ENCODE results near the gene CCNF.

The CCNF gene

DNA sequence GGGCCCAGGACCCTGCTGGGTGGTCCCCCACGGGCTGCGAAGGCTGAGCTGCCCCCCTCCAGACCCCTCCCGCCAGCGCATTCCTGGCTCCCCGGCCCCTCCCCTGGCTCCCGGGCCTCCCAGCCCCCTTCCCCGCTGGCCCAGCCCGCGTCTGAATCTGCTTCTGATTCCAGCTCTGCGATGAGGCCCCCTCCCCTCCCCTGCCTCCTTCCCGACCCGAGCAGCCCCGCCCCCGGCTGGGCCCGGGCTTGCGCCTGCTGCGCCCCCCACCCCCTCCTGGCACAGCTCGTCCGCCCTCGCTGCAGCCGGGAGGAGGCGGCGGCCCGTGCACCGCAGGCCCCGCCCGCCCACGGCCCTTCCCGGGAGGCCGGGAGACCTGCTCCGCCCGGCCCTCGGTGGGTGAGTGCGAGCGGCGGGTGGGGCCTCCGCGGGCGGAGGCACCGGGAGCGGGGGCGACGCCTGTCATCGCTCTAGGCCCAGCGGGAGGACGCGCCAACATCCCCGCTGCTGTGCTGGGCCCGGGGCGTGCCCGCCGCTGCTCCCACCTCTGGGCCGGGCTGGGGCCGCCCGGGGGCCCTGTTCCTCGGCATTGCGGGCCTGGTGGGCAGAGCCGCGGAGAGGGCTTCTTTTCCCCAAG is 41.9 kb downstream of the CCNF start, which contains the start of gene NTN3:
TSS of gene NTN3 (plus strand) at position 282 of the 637 bp plus-strand sequence. CDS start 405 bp downstream, outside the sequence.
- POLR2A ChIA-PET, result interaction anchor here (0.7 kb wide), 1 partner anchor 15 kb away, joined by 3 read pairs; no protein-coding TSS in a partner anchor
- peak in 2 of 3 donors; percentile 26 to 27 for DNase-seq
- peaks cover 3 to 69% (median 61%) of the 10 kb centered on the region in 4 experiments for H3K4me1 ChIP-seq (ENCODE audit: control extremely low read depth in 1 of 4, control insufficient read depth in 4 of 4, insufficient read depth in 4 of 4, low read length in 3 of 4)
- H3K36me3 ChIP-seq (ENCODE audit: control insufficient read depth in 4 of 4, insufficient read depth in 4 of 4, low read length in 3 of 4), result no peaks in the 10 kb centered on the region
- CTCF ChIA-PET, result interaction anchor here (0.8 to 1.6 kb wide), 4 partner anchors 9 to 16 kb away, joined by 3 to 5 read pairs (median 3); no protein-coding TSS in a partner anchor
- H3K27ac ChIP-seq (ENCODE audit: insufficient read depth in 1 of 2, low read depth in 1 of 2, low read length in 2 of 2, poor library complexity in 1 of 2, severe bottlenecking in 2 of 2), result no peak within 1 kb of the TSS
- H3K27me3 ChIP-seq (replicated peaks in 2 of 5; ENCODE audit: control insufficient read depth in 4 of 5, insufficient read depth in 5 of 5, low read length in 4 of 5), result peaks cover 0 to 51% (median 19%) of the 10 kb centered on the region in 5 experiments
- H3K9me3 ChIP-seq (ENCODE audit: control extremely low read depth in 1 of 5, control insufficient read depth in 4 of 5, insufficient read depth in 2 of 5, low read depth in 1 of 5, low read length in 4 of 5), result no peaks in the 10 kb centered on the region
- WGBS (ENCODE audit: insufficient coverage), result 0% methylated on average over 33 of the region's 59 CpGs
- H3K4me3 ChIP-seq (ENCODE audit: control insufficient read depth in 1 of 7, extremely low read depth in 1 of 7, insufficient read depth in 4 of 7, low read depth in 2 of 7, low read length in 6 of 7), result peak within 1 kb of the TSS in 3 of 7 experiments; percentile 28 to 58 (median 43)

DNA sequence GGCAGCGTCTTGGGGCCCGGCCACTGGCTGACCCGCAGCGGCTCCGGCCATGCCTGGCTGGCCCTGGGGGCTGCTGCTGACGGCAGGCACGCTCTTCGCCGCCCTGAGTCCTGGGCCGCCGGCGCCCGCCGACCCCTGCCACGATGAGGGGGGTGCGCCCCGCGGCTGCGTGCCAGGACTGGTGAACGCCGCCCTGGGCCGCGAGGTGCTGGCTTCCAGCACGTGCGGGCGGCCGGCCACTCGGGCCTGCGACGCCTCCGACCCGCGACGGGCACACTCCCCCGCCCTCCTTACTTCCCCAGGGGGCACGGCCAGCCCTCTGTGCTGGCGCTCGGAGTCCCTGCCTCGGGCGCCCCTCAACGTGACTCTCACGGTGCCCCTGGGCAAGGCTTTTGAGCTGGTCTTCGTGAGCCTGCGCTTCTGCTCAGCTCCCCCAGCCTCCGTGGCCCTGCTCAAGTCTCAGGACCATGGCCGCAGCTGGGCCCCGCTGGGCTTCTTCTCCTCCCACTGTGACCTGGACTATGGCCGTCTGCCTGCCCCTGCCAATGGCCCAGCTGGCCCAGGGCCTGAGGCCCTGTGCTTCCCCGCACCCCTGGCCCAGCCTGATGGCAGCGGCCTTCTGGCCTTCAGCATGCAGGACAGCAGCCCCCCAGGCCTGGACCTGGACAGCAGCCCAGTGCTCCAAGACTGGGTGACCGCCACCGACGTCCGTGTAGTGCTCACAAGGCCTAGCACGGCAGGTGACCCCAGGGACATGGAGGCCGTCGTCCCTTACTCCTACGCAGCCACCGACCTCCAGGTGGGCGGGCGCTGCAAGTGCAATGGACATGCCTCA is 42.6 kb downstream of the CCNF start:
- ChIA-PET CTCF (interaction anchor here (0.8 to 1.0 kb wide), 2 partner anchors 11 to 12 kb away, joined by 3 read pairs; no protein-coding TSS in a partner anchor), POLR2A (no interaction called here)
- WGBS (ENCODE audit: insufficient coverage), result 37% methylated on average over 59 of the region's 61 CpGs
- peaks cover 4 to 70% (median 63%) of the 10 kb centered on the region in 4 experiments for H3K4me1 ChIP-seq (ENCODE audit: control extremely low read depth in 1 of 4, control insufficient read depth in 4 of 4, insufficient read depth in 4 of 4, low read length in 3 of 4)
- no peaks in the 10 kb centered on the region for H3K36me3 ChIP-seq (ENCODE audit: control insufficient read depth in 4 of 4, insufficient read depth in 4 of 4, low read length in 3 of 4)
- H3K4me3 ChIP-seq (ENCODE audit: control insufficient read depth in 1 of 7, extremely low read depth in 1 of 7, insufficient read depth in 4 of 7, low read depth in 2 of 7, low read length in 6 of 7), result peak overlapping the region in 3 of 7 experiments; percentile 28 to 58 (median 43)
- peaks cover 0 to 51% (median 19%) of the 10 kb centered on the region in 5 experiments for H3K27me3 ChIP-seq (replicated peaks in 2 of 5; ENCODE audit: control insufficient read depth in 4 of 5, insufficient read depth in 5 of 5, low read length in 4 of 5)
- DNase-seq, result no peak
- H3K27ac ChIP-seq (ENCODE audit: insufficient read depth in 1 of 2, low read depth in 1 of 2, low read length in 2 of 2, poor library complexity in 1 of 2, severe bottlenecking in 2 of 2), result no peak overlapping the region
- H3K9me3 ChIP-seq (ENCODE audit: control extremely low read depth in 1 of 5, control insufficient read depth in 4 of 5, insufficient read depth in 2 of 5, low read depth in 1 of 5, low read length in 4 of 5), result no peaks in the 10 kb centered on the region

DNA sequence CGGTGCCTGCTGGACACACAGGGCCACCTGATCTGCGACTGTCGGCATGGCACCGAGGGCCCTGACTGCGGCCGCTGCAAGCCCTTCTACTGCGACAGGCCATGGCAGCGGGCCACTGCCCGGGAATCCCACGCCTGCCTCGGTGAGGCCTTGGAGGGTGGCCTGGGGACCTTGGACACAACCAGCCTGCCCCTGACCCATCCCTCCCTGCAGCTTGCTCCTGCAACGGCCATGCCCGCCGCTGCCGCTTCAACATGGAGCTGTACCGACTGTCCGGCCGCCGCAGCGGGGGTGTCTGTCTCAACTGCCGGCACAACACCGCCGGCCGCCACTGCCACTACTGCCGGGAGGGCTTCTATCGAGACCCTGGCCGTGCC is 43.2 kb downstream of the CCNF start:
- 97% methylated on average over 27 of the region's 27 CpGs for WGBS (ENCODE audit: insufficient coverage)
- no peaks in the 10 kb centered on the region for H3K9me3 ChIP-seq (ENCODE audit: control extremely low read depth in 1 of 5, control insufficient read depth in 4 of 5, insufficient read depth in 2 of 5, low read depth in 1 of 5, low read length in 4 of 5)
- H3K36me3 ChIP-seq (ENCODE audit: control insufficient read depth in 4 of 4, insufficient read depth in 4 of 4, low read length in 3 of 4), result no peaks in the 10 kb centered on the region
- H3K4me1 ChIP-seq (ENCODE audit: control extremely low read depth in 1 of 4, control insufficient read depth in 4 of 4, insufficient read depth in 4 of 4, low read length in 3 of 4), result peaks cover 4 to 64% (median 60%) of the 10 kb centered on the region in 4 experiments
- H3K27me3 ChIP-seq (replicated peaks in 2 of 5; ENCODE audit: control insufficient read depth in 4 of 5, insufficient read depth in 5 of 5, low read length in 4 of 5), result peaks cover 0 to 51% (median 19%) of the 10 kb centered on the region in 5 experiments
- H3K27ac ChIP-seq (ENCODE audit: insufficient read depth in 1 of 2, low read depth in 1 of 2, low read length in 2 of 2, poor library complexity in 1 of 2, severe bottlenecking in 2 of 2), result no peak overlapping the region
- CTCF ChIA-PET, result interaction anchor here (1.0 to 1.1 kb wide), 3 partner anchors 10 to 15 kb away, joined by 3 to 4 read pairs (median 4); no protein-coding TSS in a partner anchor
- POLR2A ChIA-PET, result no interaction called here
- no peak for DNase-seq
- H3K4me3 ChIP-seq (ENCODE audit: control insufficient read depth in 1 of 7, extremely low read depth in 1 of 7, insufficient read depth in 4 of 7, low read depth in 2 of 7, low read length in 6 of 7), result no peak overlapping the region

DNA sequence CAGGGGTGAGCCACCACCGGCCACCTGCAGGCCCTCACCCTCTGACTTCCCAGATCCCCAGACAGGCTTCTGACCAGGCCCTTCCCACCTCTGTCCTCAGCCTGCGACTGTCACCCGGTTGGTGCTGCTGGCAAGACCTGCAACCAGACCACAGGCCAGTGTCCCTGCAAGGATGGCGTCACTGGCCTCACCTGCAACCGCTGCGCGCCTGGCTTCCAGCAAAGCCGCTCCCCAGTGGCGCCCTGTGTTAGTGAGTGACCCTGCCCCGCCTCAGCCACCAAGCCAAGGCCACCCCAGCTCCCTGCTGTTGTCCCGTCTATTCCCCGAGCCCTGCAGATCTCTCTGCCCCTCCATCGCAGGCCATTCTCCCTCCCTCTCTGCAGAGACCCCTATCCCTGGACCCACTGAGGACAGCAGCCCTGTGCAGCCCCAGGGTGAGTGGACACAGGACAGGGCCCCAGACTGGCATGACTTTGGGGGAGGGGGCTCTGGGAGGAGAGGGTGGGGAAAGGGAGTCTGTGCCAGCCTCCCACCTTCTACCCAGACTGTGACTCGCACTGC is 43.7 kb downstream of the CCNF start:
- Histone ChIP-seq H3K27ac (ENCODE audit: insufficient read depth in 1 of 2, low read depth in 1 of 2, low read length in 2 of 2, poor library complexity in 1 of 2, severe bottlenecking in 2 of 2) (no peak overlapping the region), H3K36me3 (ENCODE audit: control insufficient read depth in 4 of 4, insufficient read depth in 4 of 4, low read length in 3 of 4) (no peaks in the 10 kb centered on the region), H3K9me3 (ENCODE audit: control extremely low read depth in 1 of 5, control insufficient read depth in 4 of 5, insufficient read depth in 2 of 5, low read depth in 1 of 5, low read length in 4 of 5) (no peaks in the 10 kb centered on the region), H3K4me1 (ENCODE audit: control extremely low read depth in 1 of 4, control insufficient read depth in 4 of 4, insufficient read depth in 4 of 4, low read length in 3 of 4) (peaks cover 4 to 59% (median 55%) of the 10 kb centered on the region in 4 experiments), H3K4me3 (ENCODE audit: control insufficient read depth in 1 of 7, extremely low read depth in 1 of 7, insufficient read depth in 4 of 7, low read depth in 2 of 7, low read length in 6 of 7) (peak overlapping the region in 3 of 7 experiments; percentile 22 to 82 (median 73)), H3K27me3 (replicated peaks in 2 of 5; ENCODE audit: control insufficient read depth in 4 of 5, insufficient read depth in 5 of 5, low read length in 4 of 5) (peaks cover 0 to 51% (median 19%) of the 10 kb centered on the region in 5 experiments)
- 84% methylated on average over 13 of the region's 14 CpGs for WGBS (ENCODE audit: insufficient coverage)
- no peak for DNase-seq
- POLR2A ChIA-PET, result interaction anchor here (0.6 kb wide), 1 partner anchor 13 kb away, joined by 3 read pairs; the partner anchor contains the start of gene TEDC2
- CTCF ChIA-PET, result interaction anchor here (0.6 to 1.1 kb wide), 3 partner anchors 10 to 37 kb away, joined by 3 to 4 read pairs (median 4); no protein-coding TSS in a partner anchor

DNA sequence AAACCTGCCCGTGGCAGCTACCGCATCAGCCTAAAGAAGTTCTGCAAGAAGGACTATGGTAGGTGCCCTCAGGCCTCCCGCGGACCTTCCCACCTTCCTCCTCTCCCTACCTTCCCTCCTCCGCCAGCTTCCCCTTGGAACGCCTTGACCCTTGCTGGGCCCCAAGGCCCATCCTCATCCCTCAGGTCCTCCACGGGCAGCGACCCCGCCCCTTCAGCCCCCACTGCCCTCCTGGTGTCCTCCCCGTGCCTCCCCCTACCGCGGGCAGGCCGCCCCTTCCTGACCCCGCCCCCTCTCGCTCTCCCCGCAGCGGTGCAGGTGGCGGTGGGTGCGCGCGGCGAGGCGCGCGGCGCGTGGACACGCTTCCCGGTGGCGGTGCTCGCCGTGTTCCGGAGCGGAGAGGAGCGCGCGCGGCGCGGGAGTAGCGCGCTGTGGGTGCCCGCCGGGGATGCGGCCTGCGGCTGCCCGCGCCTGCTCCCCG is 44.2 kb downstream of the CCNF start:
- Histone ChIP-seq H3K27ac (ENCODE audit: insufficient read depth in 1 of 2, low read depth in 1 of 2, low read length in 2 of 2, poor library complexity in 1 of 2, severe bottlenecking in 2 of 2) (no peak overlapping the region), H3K36me3 (ENCODE audit: control insufficient read depth in 4 of 4, insufficient read depth in 4 of 4, low read length in 3 of 4) (no peaks in the 10 kb centered on the region), H3K9me3 (ENCODE audit: control extremely low read depth in 1 of 5, control insufficient read depth in 4 of 5, insufficient read depth in 2 of 5, low read depth in 1 of 5, low read length in 4 of 5) (no peaks in the 10 kb centered on the region), H3K4me1 (ENCODE audit: control extremely low read depth in 1 of 4, control insufficient read depth in 4 of 4, insufficient read depth in 4 of 4, low read length in 3 of 4) (peaks cover 4 to 54% (median 50%) of the 10 kb centered on the region in 4 experiments), H3K27me3 (replicated peaks in 2 of 5; ENCODE audit: control insufficient read depth in 4 of 5, insufficient read depth in 5 of 5, low read length in 4 of 5) (peaks cover 0 to 49% (median 19%) of the 10 kb centered on the region in 5 experiments), H3K4me3 (ENCODE audit: control insufficient read depth in 1 of 7, extremely low read depth in 1 of 7, insufficient read depth in 4 of 7, low read depth in 2 of 7, low read length in 6 of 7) (peak overlapping the region in 4 of 7 experiments; percentile 22 to 82 (median 76))
- ChIA-PET CTCF (interaction anchor here (0.6 to 2.4 kb wide), 4 partner anchors 9 to 38 kb away, joined by 3 to 19 read pairs (median 4); no protein-coding TSS in a partner anchor), POLR2A (interaction anchor here (0.6 kb wide), 1 partner anchor 13 kb away, joined by 3 read pairs; the partner anchor contains the start of gene TEDC2)
- WGBS (ENCODE audit: insufficient coverage), result 3% methylated on average over 38 of the region's 49 CpGs
- DNase-seq, result peak in 1 of 3 donors; percentile 41

Measured in common myeloid progenitor, CD34-positive (primary cell).